ENCODE measurements around the gene MYBPC1.
A peak's percentile ranks its signal among the peaks of the same experiment; 100 is the strongest.
"Not testable (repeated sequence)": the region's sequence is repeated elsewhere in the genome, so short reads cannot be mapped to it uniquely, and the experiment has no call there.

The MYBPC1 gene

GRCh38 chr12:101594700-101595099 lies at the start of gene MYBPC1:
Gene MYBPC1, plus strand, starts transcription at chr12:101594971. Its CDS starts 100 bp downstream, at chr12:101595071.
- no peak for FAIRE-seq
- DNase-seq (ENCODE audit: insufficient read length, low spot score), result no peak

- DNase-seq (ENCODE audit: insufficient read length, low spot score) (no peak), FAIRE-seq (no peak)
Measured at GRCh38 chr12:101551362-101552114, 43.2 kb upstream of the MYBPC1 start.

GRCh38 chr12:101552277-101552676 lies 42.5 kb upstream of the MYBPC1 start:
- no peak for FAIRE-seq
- no peak for DNase-seq (ENCODE audit: insufficient read length, low spot score)

GRCh38 chr12:101557094-101557493 lies 37.7 kb upstream of the MYBPC1 start:
- DNase-seq (ENCODE audit: insufficient read length, low spot score), result no peak
- FAIRE-seq, result no peak

- FAIRE-seq; DNase-seq (ENCODE audit: insufficient read length, low spot score): not testable (repeated sequence)
Measured at GRCh38 chr12:101558726-101559125, 36.0 kb upstream of the MYBPC1 start.

GRCh38 chr12:101563212-101563611 lies 31.6 kb upstream of the MYBPC1 start:
- FAIRE-seq (no peak), DNase-seq (ENCODE audit: insufficient read length, low spot score) (no peak)

- FAIRE-seq (no peak), DNase-seq (ENCODE audit: insufficient read length, low spot score) (no peak)
Measured at GRCh38 chr12:101564912-101565311, 29.9 kb upstream of the MYBPC1 start.

- DNase-seq (ENCODE audit: insufficient read length, low spot score) (no peak), FAIRE-seq (no peak)
Measured at GRCh38 chr12:101566318-101566717, 28.5 kb upstream of the MYBPC1 start.

- DNase-seq (ENCODE audit: insufficient read length, low spot score) (no peak), FAIRE-seq (no peak)
Measured at GRCh38 chr12:101567918-101568317, 26.9 kb upstream of the MYBPC1 start.

- FAIRE-seq (no peak), DNase-seq (ENCODE audit: insufficient read length, low spot score) (no peak)
Measured at GRCh38 chr12:101570047-101570446, 24.7 kb upstream of the MYBPC1 start.

- no peak for DNase-seq (ENCODE audit: insufficient read length, low spot score)
- no peak for FAIRE-seq
Measured at GRCh38 chr12:101571105-101571504, 23.7 kb upstream of the MYBPC1 start.

GRCh38 chr12:101573743-101574142 lies 21.0 kb upstream of the MYBPC1 start:
- no peak for DNase-seq (ENCODE audit: insufficient read length, low spot score)
- no peak for FAIRE-seq

GRCh38 chr12:101578417-101578816 lies 16.4 kb upstream of the MYBPC1 start:
- FAIRE-seq (no peak), DNase-seq (ENCODE audit: insufficient read length, low spot score) (no peak)

- FAIRE-seq (no peak), DNase-seq (ENCODE audit: insufficient read length, low spot score) (no peak)
Measured at GRCh38 chr12:101581190-101581589, 13.6 kb upstream of the MYBPC1 start.

- FAIRE-seq, result no peak
- DNase-seq (ENCODE audit: insufficient read length, low spot score), result no peak
Measured at GRCh38 chr12:101582937-101583336, 11.8 kb upstream of the MYBPC1 start.

- FAIRE-seq, result no peak
- no peak for DNase-seq (ENCODE audit: insufficient read length, low spot score)
Measured at GRCh38 chr12:101590383-101590782, 4.4 kb upstream of the MYBPC1 start.

GRCh38 chr12:101591781-101592180 lies 3.0 kb upstream of the MYBPC1 start:
- DNase-seq (ENCODE audit: insufficient read length, low spot score), result no peak
- no peak for FAIRE-seq

GRCh38 chr12:101592448-101592847 lies 2.3 kb upstream of the MYBPC1 start:
- DNase-seq (ENCODE audit: insufficient read length, low spot score) (no peak), FAIRE-seq (no peak)

GRCh38 chr12:101592921-101593320 lies 1.9 kb upstream of the MYBPC1 start:
- DNase-seq (ENCODE audit: insufficient read length, low spot score), result no peak
- no peak for FAIRE-seq

- FAIRE-seq, result no peak
- no peak for DNase-seq (ENCODE audit: insufficient read length, low spot score)
Measured at GRCh38 chr12:101596172-101596571, 1.4 kb downstream of the MYBPC1 start.

- DNase-seq (ENCODE audit: insufficient read length, low spot score), result no peak
- FAIRE-seq, result peak; percentile 63
Measured at GRCh38 chr12:101597164-101597563, 2.4 kb downstream of the MYBPC1 start.

GRCh38 chr12:101598483-101598882 lies 3.7 kb downstream of the MYBPC1 start:
- no peak for DNase-seq (ENCODE audit: insufficient read length, low spot score)
- FAIRE-seq, result no peak

GRCh38 chr12:101599311-101599710 lies 4.5 kb downstream of the MYBPC1 start:
- FAIRE-seq (no peak), DNase-seq (ENCODE audit: insufficient read length, low spot score) (no peak)
